Measurements from ENCODE around the gene LDB2. TPM values are rescaled to one million over a fixed set of nuclear protein-coding genes. Genes with fewer than 3 reads are reported as not detected.
A peak's percentile ranks its signal among the peaks of the same experiment; 100 is the strongest.

The LDB2 gene
- total RNA-seq, 1 donor: 18.8 TPM

- Histone ChIP-seq H3K27me3 (ENCODE audit: insufficient read depth, low read length) (no peaks in the 10 kb centered on the region), H4K20me1 (ENCODE audit: insufficient read depth, low read length) (no peaks in the 10 kb centered on the region), H3K27ac (ENCODE audit: low read depth, low read length) (peak overlapping the region; percentile 60), H2AFZ (ENCODE audit: low read length) (no peak overlapping the region), H3K4me2 (ENCODE audit: insufficient read depth, low read length) (peak overlapping the region; percentile 59), H3K79me2 (ENCODE audit: insufficient read depth, low read length) (no peaks in the 10 kb centered on the region), H3K9me3 (ENCODE audit: low read depth, low read length) (no peaks in the 10 kb centered on the region), H3K36me3 (ENCODE audit: insufficient read depth, low read length) (no peaks in the 10 kb centered on the region), H3K4me1 (ENCODE audit: insufficient read depth, low read length) (peaks cover 32% of the 10 kb centered on the region), H3K4me3 (ENCODE audit: insufficient read depth, low read length) (no peak overlapping the region)
- no peak for TF ChIP-seq CTCF (IDR thresholded peaks at IDR 0.05; ENCODE audit: extremely low read depth, low read depth, low read length)
- DNase-seq (ENCODE audit: insufficient read length, low spot score, missing footprints): peak; percentile 62
Observed at GRCh38 chr4:16667464-16667863, 231.0 kb downstream of the LDB2 start.

GRCh38 chr4:16665942-16666551 lies 232.4 kb downstream of the LDB2 start:
- TF ChIP-seq CTCF (IDR thresholded peaks at IDR 0.05; ENCODE audit: extremely low read depth, low read depth, low read length): no peak
- Histone ChIP-seq H3K36me3 (ENCODE audit: insufficient read depth, low read length) (no peaks in the 10 kb centered on the region), H3K79me2 (ENCODE audit: insufficient read depth, low read length) (no peaks in the 10 kb centered on the region)

GRCh38 chr4:16663732-16664131 lies 234.7 kb downstream of the LDB2 start:
- no peaks in the 10 kb centered on the region for H4K20me1 ChIP-seq (ENCODE audit: insufficient read depth, low read length)
- no peak for DNase-seq (ENCODE audit: insufficient read length, low spot score, missing footprints)
- no peaks in the 10 kb centered on the region for H3K36me3 ChIP-seq (ENCODE audit: insufficient read depth, low read length)
- H3K4me2 ChIP-seq (ENCODE audit: insufficient read depth, low read length): no peak overlapping the region
- H3K4me1 ChIP-seq (ENCODE audit: insufficient read depth, low read length): peaks cover 24% of the 10 kb centered on the region
- no peak for TF ChIP-seq CTCF (IDR thresholded peaks at IDR 0.05; ENCODE audit: extremely low read depth, low read depth, low read length)
- H3K27ac ChIP-seq (ENCODE audit: low read depth, low read length): no peak overlapping the region
- no peaks in the 10 kb centered on the region for H3K79me2 ChIP-seq (ENCODE audit: insufficient read depth, low read length)
- H3K4me3 ChIP-seq (ENCODE audit: insufficient read depth, low read length): no peak overlapping the region
- H3K27me3 ChIP-seq (ENCODE audit: insufficient read depth, low read length): no peaks in the 10 kb centered on the region
- H3K9me3 ChIP-seq (ENCODE audit: low read depth, low read length): no peaks in the 10 kb centered on the region
- H2AFZ ChIP-seq (ENCODE audit: low read length): no peak overlapping the region

More at GRCh38 chr4:16665942-16666551, 232.4 kb downstream of the LDB2 start:
- no peak overlapping the region for H3K4me2 ChIP-seq (ENCODE audit: insufficient read depth, low read length)
- no peak overlapping the region for H3K4me3 ChIP-seq (ENCODE audit: insufficient read depth, low read length)
- H3K9me3 ChIP-seq (ENCODE audit: low read depth, low read length): no peaks in the 10 kb centered on the region
- H3K4me1 ChIP-seq (ENCODE audit: insufficient read depth, low read length): peaks cover 32% of the 10 kb centered on the region
- no peak overlapping the region for H3K27ac ChIP-seq (ENCODE audit: low read depth, low read length)
- H3K27me3 ChIP-seq (ENCODE audit: insufficient read depth, low read length): no peaks in the 10 kb centered on the region
- DNase-seq (ENCODE audit: insufficient read length, low spot score, missing footprints): no peak
- H4K20me1 ChIP-seq (ENCODE audit: insufficient read depth, low read length): no peaks in the 10 kb centered on the region
- no peak overlapping the region for H2AFZ ChIP-seq (ENCODE audit: low read length)

- H3K9me3 ChIP-seq (ENCODE audit: low read depth, low read length): no peaks in the 10 kb centered on the region
- H3K4me3 ChIP-seq (ENCODE audit: insufficient read depth, low read length): no peak overlapping the region
- H3K36me3 ChIP-seq (ENCODE audit: insufficient read depth, low read length): no peaks in the 10 kb centered on the region
- H4K20me1 ChIP-seq (ENCODE audit: insufficient read depth, low read length): no peaks in the 10 kb centered on the region
- no peak overlapping the region for H3K4me2 ChIP-seq (ENCODE audit: insufficient read depth, low read length)
- H2AFZ ChIP-seq (ENCODE audit: low read length): no peak overlapping the region
- H3K79me2 ChIP-seq (ENCODE audit: insufficient read depth, low read length): no peaks in the 10 kb centered on the region
- no peak for TF ChIP-seq CTCF (IDR thresholded peaks at IDR 0.05; ENCODE audit: extremely low read depth, low read depth, low read length)
- H3K27ac ChIP-seq (ENCODE audit: low read depth, low read length): no peak overlapping the region
- no peaks in the 10 kb centered on the region for H3K27me3 ChIP-seq (ENCODE audit: insufficient read depth, low read length)
- peaks cover 20% of the 10 kb centered on the region for H3K4me1 ChIP-seq (ENCODE audit: insufficient read depth, low read length)
- DNase-seq (ENCODE audit: insufficient read length, low spot score, missing footprints): no peak
Observed at GRCh38 chr4:16663307-16663706, 235.1 kb downstream of the LDB2 start.

All from osteoblast (primary cell).